Activated gamma-delta T cell treated with anti-CD3 and anti-CD28 coated beads, Interleukin-2, amount 50 U/mL, for 16 hours (primary cell): Measurements from ENCODE around the gene MCM5.

Experiments used
- DNase-seq: peaks from one replicate; pipeline ENCODE4 v3.0.0-alpha.2; 2020; ENCODE audit warnings: low read depth

MCM5 gene

GRCh38 chr22:35403356-35403755 lies 3.4 kb downstream of the MCM5 start:
- DNase-seq: no peak

- no peak for DNase-seq
Observed at GRCh38 chr22:35404176-35404575, 4.2 kb downstream of the MCM5 start.

- DNase-seq: no peak
Observed at GRCh38 chr22:35406443-35406842, 6.5 kb downstream of the MCM5 start.

GRCh38 chr22:35407362-35407761 lies 7.4 kb downstream of the MCM5 start:
- DNase-seq: no peak

GRCh38 chr22:35409783-35410662 lies 10.1 kb downstream of the MCM5 start:
- no peak for DNase-seq

- no peak for DNase-seq
Observed at GRCh38 chr22:35410663-35411034, 10.7 kb downstream of the MCM5 start.

GRCh38 chr22:35411102-35411501 lies 11.2 kb downstream of the MCM5 start:
- DNase-seq: no peak

- DNase-seq: no peak
Observed at GRCh38 chr22:35413624-35414023, 13.7 kb downstream of the MCM5 start.

- no peak for DNase-seq
Observed at GRCh38 chr22:35417606-35418005, 17.7 kb downstream of the MCM5 start.

GRCh38 chr22:35418088-35418487 lies 18.1 kb downstream of the MCM5 start:
- DNase-seq: no peak

GRCh38 chr22:35418731-35419130 lies 18.8 kb downstream of the MCM5 start:
- no peak for DNase-seq

GRCh38 chr22:35419756-35420155 lies 19.8 kb downstream of the MCM5 start:
- DNase-seq: no peak

GRCh38 chr22:35421121-35421520 lies 21.2 kb downstream of the MCM5 start:
- no peak for DNase-seq

GRCh38 chr22:35422145-35422544 lies 22.2 kb downstream of the MCM5 start:
- no peak for DNase-seq

GRCh38 chr22:35422936-35423335 lies 23.0 kb downstream of the MCM5 start:
- no peak for DNase-seq

GRCh38 chr22:35424081-35424480 lies 24.1 kb downstream of the MCM5 start:
- no peak for DNase-seq

- DNase-seq: no peak
Observed at GRCh38 chr22:35424761-35425160, 24.8 kb downstream of the MCM5 start.

GRCh38 chr22:35425546-35425945 lies 25.6 kb downstream of the MCM5 start:
- no peak for DNase-seq

- no peak for DNase-seq
Observed at GRCh38 chr22:35425971-35426800, 26.2 kb downstream of the MCM5 start.

GRCh38 chr22:35426801-35427140 lies 26.8 kb downstream of the MCM5 start:
- no peak for DNase-seq

GRCh38 chr22:35430897-35431322 lies 31.0 kb downstream of the MCM5 start:
- peak; percentile 51 for DNase-seq

- DNase-seq: no peak
Observed at GRCh38 chr22:35431483-35432227, 31.7 kb downstream of the MCM5 start.
